ENCODE results near the gene IKBKE. TPM values are rescaled to one million over a fixed set of nuclear protein-coding genes. Genes with fewer than 3 reads are reported as not detected.

IKBKE gene
- total and polyA plus RNA-seq, 2 of the 8 experiments (the other 6 are each of a cell fraction or from before 2014, with no cell fraction given): 8.6 to 12.0 TPM

DNA sequence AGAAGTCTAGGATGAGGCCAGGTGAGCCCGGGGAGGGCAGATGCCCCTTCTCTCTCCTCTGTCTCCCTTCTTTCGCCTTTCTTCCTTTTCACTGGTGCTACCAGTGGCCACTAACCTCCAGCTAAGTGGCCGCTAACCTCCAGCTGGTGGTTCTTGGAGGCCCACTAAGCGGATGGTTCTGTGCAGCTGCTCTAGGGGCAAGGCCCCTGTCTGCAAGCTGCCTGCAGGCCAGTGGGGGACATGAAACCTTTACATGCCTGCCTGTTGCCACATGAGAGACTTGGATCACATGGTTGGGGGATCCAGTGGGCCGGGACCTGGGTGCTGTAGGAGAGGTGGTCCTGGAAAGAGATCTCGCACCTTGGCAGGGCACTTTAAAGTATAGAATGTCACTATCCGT lies 17.7 kb downstream of the IKBKE start (continued):
- TF ChIP-seq CTBP2 (IDR thresholded peaks at IDR 0.05; ENCODE audit: borderline replicate concordance, insufficient read depth, insufficient read length, low read length) (no peak), CBX8 (IDR thresholded peaks at IDR 0.05; ENCODE audit: borderline replicate concordance, low read depth, low read length) (no peak), SIN3A (conservative IDR thresholded peaks at IDR 0.05 in 1 of 2, IDR thresholded peaks at IDR 0.05 in 1 of 2; ENCODE audit: low read depth in 1 of 2, low read length in 2 of 2) (no peak), KDM1A (IDR thresholded peaks at IDR 0.05; ENCODE audit: borderline replicate concordance, low read length) (no peak), TEAD4 (IDR thresholded peaks at IDR 0.05; ENCODE audit: low read depth, low read length) (no peak), GABPA (IDR thresholded peaks at IDR 0.05; ENCODE audit: borderline replicate concordance, insufficient read depth, low read length) (no peak)

Data from H1 (cell line).